NCI-H2171 treated with DMSO at 0.1 percent for 48 hours (cell line): Measurements from ENCODE around the gene EGFL7.

Source experiments
- DNase-seq: peaks from one replicate; lab custom pipeline; 2025; lab: John Stamatoyannopoulos, UW

The EGFL7 gene

GRCh38 chr9:136672431-136673087 is 9.8 kb downstream of the EGFL7 start:
- no peak for DNase-seq

GRCh38 chr9:136673088-136673974 is 10.6 kb downstream of the EGFL7 start:
- no peak for DNase-seq

GRCh38 chr9:136673975-136674785 is 11.5 kb downstream of the EGFL7 start:
- DNase-seq, result no peak

- no peak for DNase-seq
Observed at GRCh38 chr9:136674786-136675349, 12.2 kb downstream of the EGFL7 start.

GRCh38 chr9:136675477-136676296 is 13.0 kb downstream of the EGFL7 start:
- DNase-seq, result no peak

GRCh38 chr9:136676297-136676794 is 13.6 kb downstream of the EGFL7 start:
- no peak for DNase-seq

- DNase-seq, result no peak
Observed at GRCh38 chr9:136676920-136677686, 14.4 kb downstream of the EGFL7 start.

- DNase-seq, result no peak
Observed at GRCh38 chr9:136678034-136678433, 15.3 kb downstream of the EGFL7 start.

- DNase-seq, result no peak
Observed at GRCh38 chr9:136678624-136679023, 15.9 kb downstream of the EGFL7 start.

- no peak for DNase-seq
Observed at GRCh38 chr9:136679431-136679941, 16.8 kb downstream of the EGFL7 start.

GRCh38 chr9:136681029-136681428 is 18.3 kb downstream of the EGFL7 start:
- DNase-seq, result no peak

GRCh38 chr9:136681945-136682699 is 19.4 kb downstream of the EGFL7 start:
- no peak for DNase-seq

- DNase-seq, result no peak
Observed at GRCh38 chr9:136682710-136683109, 20.0 kb downstream of the EGFL7 start.

GRCh38 chr9:136683173-136683745 is 20.5 kb downstream of the EGFL7 start:
- no peak for DNase-seq

GRCh38 chr9:136683755-136684154 is 21.0 kb downstream of the EGFL7 start:
- no peak for DNase-seq

GRCh38 chr9:136684339-136684738 is 21.6 kb downstream of the EGFL7 start:
- no peak for DNase-seq

- no peak for DNase-seq
Observed at GRCh38 chr9:136684799-136685198, 22.1 kb downstream of the EGFL7 start.

GRCh38 chr9:136685216-136685615 is 22.5 kb downstream of the EGFL7 start:
- no peak for DNase-seq
